ENCODE results near the gene HIVEP2.
A peak's percentile ranks its signal among the peaks of the same experiment; 100 is the strongest.

Gene HIVEP2

DNA sequence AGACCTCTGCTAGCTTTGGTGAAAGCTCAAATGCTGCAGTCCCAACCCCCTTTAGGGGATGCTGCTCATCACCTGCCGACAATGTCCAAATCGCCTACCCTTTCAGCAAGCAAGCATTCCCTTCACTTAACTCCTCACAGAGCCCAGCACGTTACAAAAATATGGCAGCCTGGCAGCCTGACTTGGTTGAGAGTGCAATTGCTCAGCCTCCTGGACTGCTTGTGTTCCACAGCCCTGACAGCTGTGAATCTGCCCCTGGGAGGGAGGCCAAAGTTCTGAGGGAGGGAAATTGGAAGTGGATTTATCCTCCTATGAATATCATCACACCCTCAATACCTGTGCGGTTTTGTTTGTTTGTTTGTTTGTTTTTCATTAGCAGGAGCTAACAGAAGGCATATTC is 231.0 kb downstream of the HIVEP2 start:
- no peak overlapping the region for H3K4me3 ChIP-seq (replicated peaks; ENCODE audit: low read depth, low read length)
- TF ChIP-seq, protein P1, sequence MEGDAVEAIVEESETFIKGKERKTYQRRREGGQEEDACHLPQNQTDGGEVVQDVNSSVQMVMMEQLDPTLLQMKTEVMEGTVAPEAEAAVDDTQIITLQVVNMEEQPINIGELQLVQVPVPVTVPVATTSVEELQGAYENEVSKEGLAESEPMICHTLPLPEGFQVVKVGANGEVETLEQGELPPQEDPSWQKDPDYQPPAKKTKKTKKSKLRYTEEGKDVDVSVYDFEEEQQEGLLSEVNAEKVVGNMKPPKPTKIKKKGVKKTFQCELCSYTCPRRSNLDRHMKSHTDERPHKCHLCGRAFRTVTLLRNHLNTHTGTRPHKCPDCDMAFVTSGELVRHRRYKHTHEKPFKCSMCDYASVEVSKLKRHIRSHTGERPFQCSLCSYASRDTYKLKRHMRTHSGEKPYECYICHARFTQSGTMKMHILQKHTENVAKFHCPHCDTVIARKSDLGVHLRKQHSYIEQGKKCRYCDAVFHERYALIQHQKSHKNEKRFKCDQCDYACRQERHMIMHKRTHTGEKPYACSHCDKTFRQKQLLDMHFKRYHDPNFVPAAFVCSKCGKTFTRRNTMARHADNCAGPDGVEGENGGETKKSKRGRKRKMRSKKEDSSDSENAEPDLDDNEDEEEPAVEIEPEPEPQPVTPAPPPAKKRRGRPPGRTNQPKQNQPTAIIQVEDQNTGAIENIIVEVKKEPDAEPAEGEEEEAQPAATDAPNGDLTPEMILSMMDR (IDR thresholded peaks at IDR 0.05; ENCODE audit: low read length, missing control alignments): no peak
- no peak for DNase-seq (ENCODE audit: low read depth)

DNA sequence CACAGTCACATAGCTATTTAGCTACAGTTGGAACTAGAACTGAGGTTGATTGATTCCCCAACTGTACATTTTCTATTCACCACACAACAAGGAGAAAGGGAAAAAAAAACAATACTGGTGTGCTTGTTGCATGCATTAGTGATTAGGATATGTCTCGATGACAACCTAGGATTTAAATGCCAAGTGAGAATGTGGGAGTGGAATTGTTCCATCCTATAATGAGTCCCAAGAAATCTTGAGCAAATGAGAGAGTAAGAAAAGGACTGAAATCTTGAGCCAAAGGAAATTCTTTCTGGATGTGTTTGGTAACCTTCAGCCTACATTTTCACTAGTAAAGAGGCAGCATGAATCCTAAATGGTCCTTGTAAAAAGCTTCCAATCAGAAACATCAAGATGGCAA is 232.7 kb downstream of the HIVEP2 start:
- H3K4me3 ChIP-seq (replicated peaks; ENCODE audit: low read depth, low read length): no peak overlapping the region
- TF ChIP-seq, protein P1 (IDR thresholded peaks at IDR 0.05; ENCODE audit: low read length, missing control alignments): no peak
- DNase-seq (ENCODE audit: low read depth): peak; percentile 35

DNA sequence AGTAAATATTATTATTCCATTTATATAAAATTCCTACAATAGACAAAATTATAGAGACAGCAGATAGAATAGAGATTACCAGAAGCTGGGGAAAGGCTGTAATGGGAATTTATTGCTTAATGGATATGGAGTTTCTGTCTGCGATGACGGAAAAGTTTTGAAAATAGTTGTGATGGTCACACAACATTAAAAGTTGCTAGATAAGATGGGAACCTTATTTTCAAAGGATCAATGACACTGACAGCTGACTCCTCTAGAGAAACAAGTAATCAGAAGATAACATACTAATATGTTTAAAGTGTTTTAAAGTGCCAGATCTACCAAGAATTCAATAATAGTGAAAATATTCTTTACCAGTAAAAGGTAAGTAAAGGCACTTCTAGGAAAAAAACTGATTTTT is 236.3 kb downstream of the HIVEP2 start:
- H3K4me3 ChIP-seq (replicated peaks; ENCODE audit: low read depth, low read length): no peak overlapping the region
- TF ChIP-seq, protein P1 (IDR thresholded peaks at IDR 0.05; ENCODE audit: low read length, missing control alignments): no peak
- DNase-seq (ENCODE audit: low read depth): no peak

DNA sequence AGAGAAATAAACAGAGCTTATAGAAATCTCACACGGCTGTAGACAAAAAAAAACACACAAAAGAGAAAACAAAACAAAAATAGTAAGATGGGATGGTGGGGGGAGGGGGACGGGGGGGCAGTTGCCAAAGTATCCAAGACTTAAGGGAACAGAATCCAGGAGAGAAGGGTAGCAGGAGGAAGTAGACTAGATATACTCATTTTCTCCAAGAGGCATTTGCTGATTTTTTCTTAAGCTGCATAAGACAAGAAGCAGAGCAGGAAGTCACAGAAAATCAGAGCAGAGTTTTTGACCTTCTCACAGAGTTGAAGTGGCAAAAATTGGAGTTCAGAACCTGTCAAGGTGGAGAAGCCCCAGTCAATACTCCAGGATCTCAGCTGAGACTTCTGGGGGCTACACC is 237.7 kb downstream of the HIVEP2 start:
- no peak for DNase-seq (ENCODE audit: low read depth)
- TF ChIP-seq, protein P1 (IDR thresholded peaks at IDR 0.05; ENCODE audit: low read length, missing control alignments): no peak
- H3K4me3 ChIP-seq (replicated peaks; ENCODE audit: low read depth, low read length): no peak overlapping the region

DNA sequence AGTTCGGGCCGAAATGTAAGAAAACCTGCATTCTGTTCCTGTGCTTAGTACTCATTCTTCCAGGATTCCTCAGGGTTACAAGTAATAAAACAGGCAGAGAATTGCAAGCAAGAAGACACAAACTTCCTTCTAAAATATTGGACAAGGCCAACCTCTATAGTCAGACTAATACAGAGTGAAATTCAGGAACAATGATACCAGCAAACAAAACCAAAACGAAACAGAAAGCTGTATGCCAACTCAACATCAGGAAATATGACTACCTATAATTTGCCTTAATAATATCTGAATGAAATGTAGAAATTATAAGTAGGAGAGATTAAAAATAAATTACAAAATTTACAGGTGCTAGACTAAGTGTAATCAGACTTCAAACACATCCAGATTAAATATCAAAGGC is 238.8 kb downstream of the HIVEP2 start:
- H3K4me3 ChIP-seq (replicated peaks; ENCODE audit: low read depth, low read length): no peak overlapping the region
- DNase-seq (ENCODE audit: low read depth): no peak
- TF ChIP-seq, protein P1 (IDR thresholded peaks at IDR 0.05; ENCODE audit: low read length, missing control alignments): no peak

DNA sequence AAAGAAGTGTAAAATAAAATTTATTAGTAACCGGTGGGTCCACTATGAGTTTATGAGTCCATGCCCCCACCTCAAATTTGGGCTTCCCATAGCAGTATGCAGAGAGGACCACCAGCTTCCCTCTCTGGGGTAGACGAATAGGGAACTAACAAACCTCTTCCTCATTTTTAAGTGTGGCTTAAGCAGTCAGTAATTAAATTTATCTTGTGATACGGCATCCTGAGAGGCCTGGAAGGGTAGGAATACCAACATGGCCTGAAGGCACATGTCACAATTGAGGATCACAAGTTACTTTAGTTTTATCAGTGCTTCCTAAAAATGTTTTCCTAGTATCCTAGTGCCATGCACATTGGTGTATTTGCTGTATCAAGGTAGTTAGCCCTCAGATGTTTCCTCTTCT is 239.9 kb downstream of the HIVEP2 start:
- TF ChIP-seq, protein P1 (IDR thresholded peaks at IDR 0.05; ENCODE audit: low read length, missing control alignments): no peak
- H3K4me3 ChIP-seq (replicated peaks; ENCODE audit: low read depth, low read length): no peak overlapping the region
- DNase-seq (ENCODE audit: low read depth): no peak
